NOMO-1 treated with DMSO at 0.1 percent for 48 hours (cell line): Measurements from ENCODE around the gene SYNRG.
A peak's percentile ranks its signal among the peaks of the same experiment; 100 is the strongest.

Experiments
- DNase-seq: peaks from one replicate; lab custom pipeline; 2025; ENCODE audit not compliant: unreplicated experiment; lab: John Stamatoyannopoulos, UW

The SYNRG gene

GRCh38 chr17:37502009-37502936 lies 106.9 kb downstream of the SYNRG start:
- no peak for DNase-seq

DNA sequence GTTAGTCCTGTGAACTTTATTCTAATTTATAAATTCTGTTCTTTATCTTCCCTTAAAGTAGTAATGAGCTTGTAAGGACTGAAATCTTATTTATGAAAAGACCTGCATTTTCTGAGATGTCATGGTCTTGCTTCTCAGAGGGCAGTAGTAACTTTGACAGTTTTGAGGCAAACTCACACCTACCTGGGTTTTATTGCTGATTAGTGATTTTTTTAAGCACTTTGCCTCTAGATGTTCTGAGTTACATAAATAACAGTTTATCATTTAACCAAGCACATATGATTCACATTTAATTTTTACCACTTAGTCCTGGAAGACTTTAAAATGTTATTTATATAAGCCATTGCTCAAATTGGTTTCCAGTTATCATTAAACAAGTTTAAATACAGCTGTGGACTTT lies 108.8 kb downstream of the SYNRG start:
- DNase-seq, result no peak

GRCh38 chr17:37494971-37495370 lies 114.2 kb downstream of the SYNRG start:
- DNase-seq, result no peak

GRCh38 chr17:37494401-37494831 lies 114.8 kb downstream of the SYNRG start:
- DNase-seq, result no peak

DNA sequence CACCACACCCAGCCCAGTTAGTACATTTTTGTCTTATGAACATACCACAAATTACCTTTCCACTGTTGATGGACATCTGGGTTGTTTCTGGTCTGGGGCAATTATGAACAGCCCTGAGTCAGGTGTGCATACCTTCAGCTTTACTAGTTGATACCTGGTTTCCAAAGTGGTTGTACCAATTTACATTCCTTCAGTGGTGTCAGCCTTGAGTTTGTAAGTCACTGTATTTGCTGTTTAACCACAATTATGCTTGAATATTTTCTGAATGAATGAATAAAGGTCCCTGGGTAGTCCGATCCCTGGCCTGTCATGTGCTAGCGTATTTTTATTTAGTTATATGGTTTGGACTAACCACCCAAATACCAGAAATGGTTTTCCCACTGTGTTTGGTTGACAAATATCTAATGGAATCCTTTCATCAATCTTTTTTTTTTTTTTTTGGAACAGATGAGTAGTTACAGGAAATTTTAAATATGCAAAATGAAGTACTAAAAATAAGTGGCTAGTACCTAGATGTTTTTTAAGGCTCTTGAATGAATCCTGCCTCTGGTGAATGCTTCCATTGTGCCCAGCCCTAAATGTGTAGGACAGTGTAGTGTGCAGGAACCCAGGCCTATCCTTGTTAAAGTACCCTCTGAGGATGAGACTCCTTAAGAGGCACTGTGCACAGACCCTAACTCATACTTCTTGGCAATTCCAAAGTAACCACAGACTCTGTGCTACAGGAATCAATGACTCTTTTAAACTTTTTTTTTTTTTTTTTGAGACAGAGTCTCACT lies 115.8 kb downstream of the SYNRG start:
- DNase-seq, result no peak

DNA sequence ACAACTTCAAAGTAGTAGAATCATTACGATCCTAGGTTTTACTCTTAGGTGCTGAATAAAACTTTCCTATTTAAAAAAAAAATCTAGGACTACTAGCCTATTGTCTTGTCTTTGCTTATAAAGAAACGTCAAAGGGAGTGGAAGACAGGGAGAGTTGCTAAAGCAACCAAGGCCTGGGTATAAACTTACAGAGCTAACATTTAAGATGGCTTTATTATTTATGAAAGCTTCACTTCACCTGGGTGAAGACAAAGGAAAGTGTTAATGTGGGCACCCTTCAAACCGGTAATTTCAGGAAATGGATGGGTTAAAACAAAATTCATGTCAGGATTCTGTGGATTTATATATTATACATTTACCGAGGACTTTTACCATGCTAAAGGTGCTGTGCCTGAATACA lies 117.1 kb downstream of the SYNRG start:
- no peak for DNase-seq

- peak; percentile 21 for DNase-seq
Observed at GRCh38 chr17:37490638-37491614, 118.3 kb downstream of the SYNRG start.

DNA sequence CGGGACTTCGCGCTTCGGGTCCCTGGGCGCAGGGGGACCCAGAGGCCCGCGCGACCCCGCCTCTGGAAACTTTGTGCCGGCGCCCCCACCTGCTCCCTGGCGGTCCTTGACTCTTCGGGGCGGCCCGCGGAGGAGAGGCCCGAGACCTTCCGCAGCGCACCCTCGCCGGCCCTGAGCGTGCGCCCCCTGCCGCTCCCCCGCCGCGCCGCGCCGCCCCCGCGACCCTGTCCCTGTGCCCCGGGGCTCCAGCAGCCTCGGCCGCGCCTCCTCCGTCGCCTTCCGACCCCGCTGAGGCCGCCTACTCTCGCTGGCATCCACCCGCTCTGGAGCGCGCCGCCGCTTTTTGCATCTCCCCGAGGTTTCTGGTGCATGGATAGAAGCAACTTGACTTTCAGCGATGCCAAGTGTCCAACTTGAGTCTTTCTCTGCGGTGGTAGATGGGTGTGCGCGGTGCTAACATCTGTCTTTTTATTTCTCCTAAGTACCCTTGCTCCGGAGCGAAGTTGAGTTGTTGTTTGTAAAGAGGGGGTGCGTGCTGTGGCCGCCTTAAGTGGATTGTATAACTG lies 119.1 kb downstream of the SYNRG start:
- no peak for DNase-seq

- peak; percentile 43 for DNase-seq
Observed at GRCh38 chr17:37489197-37490001, 119.8 kb downstream of the SYNRG start, which contains the start of gene DUSP14. Gene DUSP14 (plus strand): TSS chr17:37489891. CDS start chr17:37512273, 22,382 bp downstream.

DNA sequence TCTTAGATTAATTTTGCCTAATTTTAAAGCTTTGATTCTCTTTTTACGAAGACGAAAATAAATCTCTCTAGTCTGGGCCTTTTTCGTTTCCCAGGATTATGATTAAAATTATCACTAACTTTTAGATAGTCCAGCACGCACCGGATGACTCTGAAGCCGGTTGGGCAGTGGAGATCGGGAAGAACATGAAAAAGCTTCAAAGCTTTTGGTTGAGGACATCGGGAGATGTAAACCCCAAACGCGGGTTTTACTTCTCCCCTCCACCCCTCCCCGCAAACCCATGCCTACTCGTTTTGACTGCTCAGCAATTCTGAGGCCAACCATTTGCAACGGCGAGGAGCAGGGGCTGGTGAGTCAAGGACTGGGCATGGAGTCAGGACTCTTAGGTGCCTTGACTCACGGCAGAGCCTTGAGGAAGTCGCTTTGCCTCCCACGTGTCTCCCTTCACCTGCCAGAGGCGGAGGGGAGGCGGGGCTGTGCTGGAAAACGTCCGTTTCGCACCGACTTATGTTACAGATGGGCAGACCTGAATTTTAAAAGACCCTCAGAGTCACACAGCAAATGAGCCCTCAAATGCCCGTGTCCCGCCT lies 120.5 kb downstream of the SYNRG start:
- DNase-seq, result no peak

- DNase-seq, result peak; percentile 48
Observed at GRCh38 chr17:37488009-37488604, 121.1 kb downstream of the SYNRG start.

DNA sequence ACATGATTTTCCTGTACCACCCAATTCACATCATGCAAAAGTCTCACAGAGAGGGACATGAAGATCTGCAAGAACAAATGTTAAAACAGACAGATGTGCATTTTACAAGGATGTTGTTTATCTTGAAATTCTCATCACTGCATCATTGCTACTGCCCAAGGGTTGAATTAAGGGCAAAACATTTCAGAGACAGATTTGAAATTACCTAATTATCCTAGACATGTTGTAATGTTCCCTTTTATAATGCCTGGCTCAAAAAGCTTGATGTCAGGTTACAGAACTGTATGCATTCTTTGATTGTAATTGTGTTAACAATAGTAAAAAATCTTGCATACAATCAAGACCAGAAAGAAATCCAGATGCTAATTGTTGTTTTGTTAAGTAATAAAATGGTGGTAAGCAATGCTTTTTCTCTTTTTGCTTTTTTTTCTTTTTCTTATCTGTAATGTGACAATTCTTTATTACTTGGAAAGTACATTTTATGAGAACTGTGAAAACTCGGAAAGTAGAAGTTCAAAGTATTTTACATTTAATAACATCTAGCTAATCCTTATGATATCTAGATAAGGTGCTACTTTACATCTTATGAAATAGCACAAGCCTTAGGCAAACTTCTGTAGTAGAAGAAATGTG lies 123.2 kb downstream of the SYNRG start:
- DNase-seq, result no peak

GRCh38 chr17:37483311-37484039 lies 125.7 kb downstream of the SYNRG start:
- DNase-seq, result no peak

DNA sequence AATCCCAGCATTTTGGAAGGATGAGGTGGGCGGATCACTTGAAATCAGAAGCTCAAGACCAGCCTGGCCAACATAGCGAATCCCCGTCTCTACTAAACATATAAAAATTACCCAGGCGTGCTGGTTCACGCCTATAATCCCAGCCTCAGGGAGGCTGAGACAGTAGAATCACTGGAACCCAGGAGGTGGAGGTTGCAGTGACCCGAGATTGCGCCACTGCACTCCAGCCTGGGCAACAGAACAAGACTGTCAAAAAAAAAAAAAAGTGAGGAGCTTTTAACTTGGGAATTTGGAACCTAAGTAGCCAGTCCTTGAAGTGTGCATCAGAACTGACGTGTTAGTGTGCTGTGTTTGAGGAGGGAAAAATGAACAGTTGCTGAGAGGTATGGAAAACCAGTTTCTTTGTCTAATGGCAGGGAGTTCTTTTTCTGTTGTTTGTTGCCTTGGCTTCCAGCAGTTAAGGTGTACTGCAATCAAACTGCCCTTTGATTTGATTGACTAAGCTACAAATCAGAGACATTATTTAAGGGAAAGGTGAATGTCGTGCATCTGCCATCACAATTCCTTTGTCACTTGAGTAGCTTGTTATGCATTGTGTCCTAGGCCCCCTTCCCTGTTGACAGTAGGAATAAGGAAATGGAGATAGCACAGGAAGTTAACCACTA lies 128.1 kb downstream of the SYNRG start:
- DNase-seq, result no peak

- no peak for DNase-seq
Observed at GRCh38 chr17:37480427-37480826, 128.8 kb downstream of the SYNRG start.

DNA sequence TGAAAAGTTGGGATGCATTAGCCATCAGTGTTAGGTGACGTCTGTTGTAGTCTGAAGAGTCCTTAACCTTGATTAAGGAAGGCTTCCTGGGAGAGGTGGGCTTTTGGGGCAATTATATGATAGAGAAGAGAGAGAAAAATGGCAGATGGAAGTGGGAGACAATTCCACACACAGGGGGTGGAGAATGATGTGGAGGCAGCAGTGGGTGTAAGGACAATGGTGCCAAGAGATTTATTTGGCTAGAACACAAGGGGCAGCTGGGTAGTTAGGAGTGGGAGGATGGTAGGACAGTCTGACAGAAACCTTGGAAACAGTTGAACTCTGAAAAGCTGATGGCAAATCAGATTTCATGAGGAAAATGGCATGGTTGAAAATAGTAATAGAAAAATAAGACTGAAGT lies 130.2 kb downstream of the SYNRG start:
- no peak for DNase-seq

- DNase-seq, result no peak
Observed at GRCh38 chr17:37478187-37478586, 131.0 kb downstream of the SYNRG start.
